ENCODE measurements around the gene BTRC. TPM values are rescaled to one million over a fixed set of nuclear protein-coding genes. Genes with fewer than 3 reads are reported as not detected.
A peak's percentile ranks its signal among the peaks of the same experiment; 100 is the strongest.

BTRC gene
- total and polyA plus RNA-seq, 2 donors from 2014 or later = 6.7 to 18.0 TPM

DNA sequence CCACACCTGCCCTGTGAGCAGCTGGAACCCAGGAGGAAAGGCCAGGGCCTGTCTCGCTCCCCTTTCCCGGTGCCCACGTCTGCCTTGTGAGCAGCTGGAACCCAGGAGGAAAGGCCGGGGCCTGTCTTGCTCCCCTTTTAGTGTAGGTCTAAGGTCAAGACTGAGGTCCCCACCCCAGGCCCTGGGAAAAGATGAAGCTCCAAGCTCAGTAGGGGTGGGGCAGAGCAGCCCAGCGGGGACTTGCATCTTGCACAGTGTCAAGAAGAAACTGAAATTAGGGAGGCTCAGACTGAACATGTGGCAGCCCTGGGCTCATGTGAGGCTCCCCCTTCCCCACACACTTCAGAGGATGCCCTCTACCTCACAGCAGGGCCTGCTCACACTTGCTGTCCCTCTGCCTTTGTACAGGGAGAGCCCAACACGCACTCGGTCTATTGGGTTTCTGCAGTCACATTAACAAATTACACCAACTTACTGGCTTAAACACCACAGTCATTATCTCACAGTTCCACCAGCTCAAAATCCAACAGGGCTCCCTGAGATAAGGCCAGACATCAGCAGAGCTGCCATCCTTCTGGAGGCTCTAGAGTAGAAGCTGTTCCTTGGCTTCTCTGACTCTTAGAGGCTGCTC is 221.7 kb downstream of the BTRC start:
- FAIRE-seq (no peak), DNase-seq (no peak)
- Histone ChIP-seq H3K4me3 (ENCODE audit: low read length in 3 of 3) (no peak overlapping the region), H3K27me3 (ENCODE audit: control insufficient read depth, insufficient read depth, low read length) (no peaks in the 10 kb centered on the region), H3K9me3 (ENCODE audit: control insufficient read depth in 2 of 3, insufficient read depth in 1 of 3, low read length in 3 of 3) (peaks cover 0 to 10% (median 5%) of the 10 kb centered on the region in 3 donors), H3K36me3 (ENCODE audit: control insufficient read depth in 2 of 3, insufficient read depth in 3 of 3, low read length in 3 of 3) (peaks cover 0 to 6% (median 0%) of the 10 kb centered on the region in 3 donors), H3K27ac (ENCODE audit: low read depth in 2 of 2, low read length in 2 of 2) (no peak overlapping the region), H3K4me1 (ENCODE audit: control insufficient read depth in 2 of 3, insufficient read depth in 2 of 3, low read depth in 1 of 3, low read length in 3 of 3) (peaks cover 0 to 3% (median 0%) of the 10 kb centered on the region in 3 donors), H3K9ac (ENCODE audit: low read length in 3 of 3) (no peak overlapping the region)
- TF ChIP-seq, protein P1, sequence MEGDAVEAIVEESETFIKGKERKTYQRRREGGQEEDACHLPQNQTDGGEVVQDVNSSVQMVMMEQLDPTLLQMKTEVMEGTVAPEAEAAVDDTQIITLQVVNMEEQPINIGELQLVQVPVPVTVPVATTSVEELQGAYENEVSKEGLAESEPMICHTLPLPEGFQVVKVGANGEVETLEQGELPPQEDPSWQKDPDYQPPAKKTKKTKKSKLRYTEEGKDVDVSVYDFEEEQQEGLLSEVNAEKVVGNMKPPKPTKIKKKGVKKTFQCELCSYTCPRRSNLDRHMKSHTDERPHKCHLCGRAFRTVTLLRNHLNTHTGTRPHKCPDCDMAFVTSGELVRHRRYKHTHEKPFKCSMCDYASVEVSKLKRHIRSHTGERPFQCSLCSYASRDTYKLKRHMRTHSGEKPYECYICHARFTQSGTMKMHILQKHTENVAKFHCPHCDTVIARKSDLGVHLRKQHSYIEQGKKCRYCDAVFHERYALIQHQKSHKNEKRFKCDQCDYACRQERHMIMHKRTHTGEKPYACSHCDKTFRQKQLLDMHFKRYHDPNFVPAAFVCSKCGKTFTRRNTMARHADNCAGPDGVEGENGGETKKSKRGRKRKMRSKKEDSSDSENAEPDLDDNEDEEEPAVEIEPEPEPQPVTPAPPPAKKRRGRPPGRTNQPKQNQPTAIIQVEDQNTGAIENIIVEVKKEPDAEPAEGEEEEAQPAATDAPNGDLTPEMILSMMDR (IDR thresholded peaks at IDR 0.05; ENCODE audit: borderline replicate concordance, extremely low read depth, insufficient read depth) = no peak
- intact Hi-C loops (cut with DNase I) = no loop called here

DNA sequence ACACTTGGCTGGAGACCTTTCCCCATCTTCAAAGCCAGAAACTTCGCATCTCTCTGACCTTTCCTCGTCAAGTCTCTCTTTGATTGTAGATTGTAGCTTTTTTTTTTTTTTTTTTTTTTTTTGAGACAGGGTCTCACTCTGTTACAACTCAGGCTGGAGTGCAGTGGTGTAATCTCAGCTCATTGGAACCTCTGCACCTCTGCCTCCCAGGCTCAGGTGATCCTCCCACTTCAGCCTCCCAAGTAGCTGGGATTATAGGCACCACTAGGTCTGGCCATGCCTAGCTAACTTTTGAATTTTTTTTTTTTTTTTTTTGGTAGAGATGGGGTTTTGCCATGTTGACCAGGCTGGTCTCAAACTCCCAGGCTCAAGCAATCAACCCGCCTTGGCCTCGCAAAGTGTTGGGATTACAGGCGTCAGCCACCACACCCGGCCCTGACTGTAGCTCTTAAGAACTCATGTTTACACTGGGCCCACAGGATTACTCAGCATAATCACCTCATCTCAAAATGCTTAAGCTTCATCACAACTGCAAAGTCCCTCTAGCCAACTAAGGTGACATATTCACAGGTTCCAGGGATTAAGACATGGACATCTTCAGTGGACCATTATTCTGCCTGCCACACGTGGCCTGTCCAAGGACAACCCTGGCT is 222.4 kb downstream of the BTRC start:
- DNase-seq (no peak), FAIRE-seq (no peak)
- Histone ChIP-seq H3K27ac (ENCODE audit: low read depth in 2 of 2, low read length in 2 of 2) (no peak overlapping the region), H3K9me3 (ENCODE audit: control insufficient read depth in 2 of 3, insufficient read depth in 1 of 3, low read length in 3 of 3) (peaks cover 0 to 10% (median 5%) of the 10 kb centered on the region in 3 donors), H3K27me3 (ENCODE audit: control insufficient read depth, insufficient read depth, low read length) (no peaks in the 10 kb centered on the region), H3K9ac (ENCODE audit: low read length in 3 of 3) (no peak overlapping the region), H3K4me3 (ENCODE audit: low read length in 3 of 3) (no peak overlapping the region), H3K36me3 (ENCODE audit: control insufficient read depth in 2 of 3, insufficient read depth in 3 of 3, low read length in 3 of 3) (peaks cover 0 to 9% (median 0%) of the 10 kb centered on the region in 3 donors), H3K4me1 (ENCODE audit: control insufficient read depth in 2 of 3, insufficient read depth in 2 of 3, low read depth in 1 of 3, low read length in 3 of 3) (no peaks in the 10 kb centered on the region)
- intact Hi-C loops (cut with DNase I) = no loop called here
- TF ChIP-seq, protein P1 (IDR thresholded peaks at IDR 0.05; ENCODE audit: borderline replicate concordance, extremely low read depth, insufficient read depth) = no peak

DNA sequence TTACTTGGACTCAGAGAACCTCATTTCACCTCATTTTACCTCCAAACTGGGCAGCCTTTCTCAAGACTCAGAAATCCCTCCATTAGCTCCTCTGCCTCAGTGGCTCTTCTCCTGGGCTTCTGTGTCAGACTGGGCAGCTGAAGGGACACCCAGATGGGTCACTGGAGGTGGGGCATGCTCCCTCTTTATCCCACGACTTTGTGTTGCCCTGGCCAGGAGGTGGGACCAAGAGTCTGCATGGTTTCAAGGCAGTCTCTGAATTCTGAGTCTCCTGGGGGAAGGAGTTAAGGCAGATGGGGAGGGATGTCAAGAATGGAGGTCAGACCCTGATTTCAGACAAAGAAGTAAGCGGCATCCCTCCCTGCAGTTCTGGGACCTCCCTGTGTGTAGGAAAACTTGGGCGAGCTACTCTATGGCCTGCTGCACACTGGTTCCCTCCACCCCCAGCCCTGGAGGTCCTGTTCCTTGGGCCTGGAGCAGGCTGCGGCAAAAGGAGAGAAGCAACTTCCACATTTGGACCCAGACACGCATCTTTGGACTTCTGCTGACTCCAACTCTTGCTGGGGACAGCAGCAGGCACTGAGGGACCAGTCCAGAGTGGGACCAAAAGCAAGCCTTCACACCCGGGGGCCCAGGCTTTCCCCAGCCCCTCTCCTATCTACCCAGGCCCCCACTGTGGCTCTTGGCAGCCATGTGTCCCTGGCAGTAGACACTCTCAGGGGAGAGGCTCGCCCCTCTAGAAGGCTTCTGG is 223.3 kb downstream of the BTRC start:
- no peaks in the 10 kb centered on the region for H3K4me1 ChIP-seq (ENCODE audit: control insufficient read depth in 2 of 3, insufficient read depth in 2 of 3, low read depth in 1 of 3, low read length in 3 of 3)
- peaks cover 0 to 10% (median 0%) of the 10 kb centered on the region in 3 donors for H3K36me3 ChIP-seq (ENCODE audit: control insufficient read depth in 2 of 3, insufficient read depth in 3 of 3, low read length in 3 of 3)
- TF ChIP-seq, protein P1 (IDR thresholded peaks at IDR 0.05; ENCODE audit: borderline replicate concordance, extremely low read depth, insufficient read depth) = no peak
- H3K27ac ChIP-seq (ENCODE audit: low read depth in 2 of 2, low read length in 2 of 2) = no peak overlapping the region
- H3K27me3 ChIP-seq (ENCODE audit: control insufficient read depth, insufficient read depth, low read length) = no peaks in the 10 kb centered on the region
- intact Hi-C loops (cut with DNase I) = no loop called here
- DNase-seq (peak in 1 of 5 donors; percentile 45), FAIRE-seq (no peak)
- peaks cover 0 to 10% (median 5%) of the 10 kb centered on the region in 3 donors for H3K9me3 ChIP-seq (ENCODE audit: control insufficient read depth in 2 of 3, insufficient read depth in 1 of 3, low read length in 3 of 3)
- H3K4me3 ChIP-seq (ENCODE audit: low read length in 3 of 3) = no peak overlapping the region
- H3K9ac ChIP-seq (ENCODE audit: low read length in 3 of 3) = no peak overlapping the region

Data from kidney (tissue), 14 donors.